TTC549 (cell line): ENCODE data around the gene C1orf174.

ENCODE experiments used
- FAIRE-seq: peaks from 2 replicates; lab custom pipeline; 2012; peaks lifted over from hg19 to GRCh38; lab: Jason Lieb, UNC

C1orf174 gene

GRCh38 chr1:3894626-3895278 is 5.3 kb downstream of the C1orf174 start:
- FAIRE-seq, result no peak

- FAIRE-seq, result no peak
Measured at GRCh38 chr1:3893190-3893589, 6.9 kb downstream of the C1orf174 start.

- FAIRE-seq, result no peak
Measured at GRCh38 chr1:3892748-3893147, 7.3 kb downstream of the C1orf174 start.

- no peak for FAIRE-seq
Measured at GRCh38 chr1:3891329-3891865, 8.7 kb downstream of the C1orf174 start.

- FAIRE-seq, result no peak
Measured at GRCh38 chr1:3890389-3891328, 9.4 kb downstream of the C1orf174 start.

- FAIRE-seq, result no peak
Measured at GRCh38 chr1:3889936-3890335, 10.1 kb downstream of the C1orf174 start.

- FAIRE-seq, result no peak
Measured at GRCh38 chr1:3888301-3888700, 11.8 kb downstream of the C1orf174 start.

- no peak for FAIRE-seq
Measured at GRCh38 chr1:3886691-3887090, 13.4 kb downstream of the C1orf174 start.

GRCh38 chr1:3886106-3886670 is 13.9 kb downstream of the C1orf174 start:
- no peak for FAIRE-seq

GRCh38 chr1:3885611-3886010 is 14.5 kb downstream of the C1orf174 start:
- FAIRE-seq, result no peak

GRCh38 chr1:3884966-3885365 is 15.1 kb downstream of the C1orf174 start:
- no peak for FAIRE-seq

GRCh38 chr1:3883194-3883925 is 16.7 kb downstream of the C1orf174 start:
- FAIRE-seq, result no peak

- no peak for FAIRE-seq
Measured at GRCh38 chr1:3881193-3881480, 18.9 kb downstream of the C1orf174 start.

- no peak for FAIRE-seq
Measured at GRCh38 chr1:3880429-3881192, 19.5 kb downstream of the C1orf174 start.

GRCh38 chr1:3879787-3880428 is 20.2 kb downstream of the C1orf174 start:
- FAIRE-seq, result no peak

GRCh38 chr1:3879099-3879498 is 21.0 kb downstream of the C1orf174 start:
- FAIRE-seq, result no peak

GRCh38 chr1:3876716-3877115 is 23.4 kb downstream of the C1orf174 start:
- FAIRE-seq, result no peak

GRCh38 chr1:3874736-3875135 is 25.3 kb downstream of the C1orf174 start:
- no peak for FAIRE-seq

GRCh38 chr1:3872546-3872945 is 27.5 kb downstream of the C1orf174 start:
- FAIRE-seq, result no peak

GRCh38 chr1:3871451-3871805 is 28.6 kb downstream of the C1orf174 start:
- FAIRE-seq, result no peak

GRCh38 chr1:3869751-3870301 is 30.2 kb downstream of the C1orf174 start:
- no peak for FAIRE-seq
